HEK293 (cell line): ENCODE measurements around the gene CCBE1.

Experiments
- CTCF ChIA-PET: fragments of 350-600 bp; formaldehyde crosslinking; extraction: SDS; loops from one replicate; lab custom pipeline; 2021; ENCODE audit warnings: antibody characterized with exemption; lab: Yijun Ruan, JAX
- POLR2A ChIA-PET: fragments of 300-600 bp; formaldehyde crosslinking; extraction: SDS; loops from one replicate; lab custom pipeline; 2020; ENCODE audit warnings: antibody characterized with exemption, inconsistent platforms; lab: Yijun Ruan, JAX
- H3K27ac ChIP-seq: fragments of 200-500 bp; sonication (Bioruptor generic); 2 replicates; pipeline ENCODE4 v1.5.1; 2014; ENCODE audit warnings: low read depth, low read length, control low read depth, inconsistent platforms; ENCODE audit errors: extremely low read depth
- H3K36me3 ChIP-seq, 2 experiments: fragments of 200-500 bp in 1 of 2; sonication (Bioruptor generic) in 1 of 2; 1 replicate in 1 of 2; 2 replicates in 1 of 2; pipeline ENCODE4 v1.5.1; 2014 to 2017; ENCODE audit warnings: inconsistent platforms in 2 of 2, low read length in 2 of 2; ENCODE audit not compliant: control insufficient read depth in 2 of 2, insufficient read depth in 1 of 2
- H3K4me1 ChIP-seq: fragments of 200-500 bp; sonication (Bioruptor generic); 2 replicates; pipeline ENCODE4 v1.5.1; 2014; ENCODE audit warnings: mild to moderate bottlenecking, low read length, inconsistent platforms; ENCODE audit not compliant: control insufficient read depth, insufficient read depth
- H3K4me3 ChIP-seq: 2 replicates; pipeline ENCODE4 v1.5.1; 2011; ENCODE audit warnings: low read depth, mild to moderate bottlenecking, control low read depth, low read length, moderate library complexity
- H3K9me3 ChIP-seq: fragments of 200-500 bp; sonication (Bioruptor generic); 2 replicates; pipeline ENCODE4 v1.5.1; 2014; ENCODE audit warnings: low read depth, low read length, inconsistent platforms; ENCODE audit not compliant: control insufficient read depth, insufficient read depth
- GLI4 ChIP-seq: fragments of 450-650 bp; formaldehyde crosslinking; IDR thresholded peaks from 2 replicates; pipeline ENCODE4 v1.5.1; 2016; ENCODE audit warnings: missing biosample characterization, missing genetic modification characterization
- KLF1 ChIP-seq: fragments of 450-650 bp; formaldehyde crosslinking; IDR thresholded peaks from 2 replicates; pipeline ENCODE4 v1.5.1; 2016; ENCODE audit warnings: missing biosample characterization, missing genetic modification characterization
- KLF17 ChIP-seq: fragments of 450-650 bp; formaldehyde crosslinking; IDR thresholded peaks from 2 replicates; pipeline ENCODE4 v1.5.1; 2016; ENCODE audit warnings: missing biosample characterization, missing genetic modification characterization
- MZF1 ChIP-seq: fragments of 450-650 bp; formaldehyde crosslinking; IDR thresholded peaks from 2 replicates; pipeline ENCODE4 v1.5.1; 2017; ENCODE audit warnings: missing biosample characterization, missing genetic modification characterization, borderline replicate concordance
- PRDM4 ChIP-seq: fragments of 450-650 bp; formaldehyde crosslinking; IDR thresholded peaks from 2 replicates; pipeline ENCODE4 v1.5.1; 2017; ENCODE audit warnings: missing biosample characterization, missing genetic modification characterization
- RBAK ChIP-seq: fragments of 450-650 bp; formaldehyde crosslinking; IDR thresholded peaks from 2 replicates; pipeline ENCODE4 v1.5.1; 2016; ENCODE audit warnings: missing biosample characterization, missing genetic modification characterization
- TCF7L2 ChIP-seq: IDR thresholded peaks from 2 replicates; pipeline ENCODE4 v1.6.1; 2011; ENCODE audit warnings: low read depth, mild to moderate bottlenecking, inconsistent platforms, low read length, moderate library complexity, borderline replicate concordance
- ZBTB26 ChIP-seq: fragments of 450-650 bp; formaldehyde crosslinking; optimal IDR thresholded peaks from 2 replicates; pipeline ENCODE3; 2016; ENCODE audit warnings: missing biosample characterization, mild to moderate bottlenecking, missing genetic modification characterization
- ZFP3 ChIP-seq: fragments of 450-650 bp; formaldehyde crosslinking; IDR thresholded peaks from 2 replicates; pipeline ENCODE4 v1.5.1; 2016; ENCODE audit warnings: low read depth, missing biosample characterization, missing genetic modification characterization
- ZNF140 ChIP-seq: fragments of 450-650 bp; formaldehyde crosslinking; IDR thresholded peaks from 2 replicates; pipeline ENCODE4 v1.5.1; 2016; ENCODE audit warnings: missing biosample characterization, missing genetic modification characterization
- ZNF174 ChIP-seq: fragments of 450-650 bp; formaldehyde crosslinking; IDR thresholded peaks from 2 replicates; pipeline ENCODE4 v1.5.0; 2017; ENCODE audit warnings: missing biosample characterization, mild to moderate bottlenecking, missing genetic modification characterization
- ZNF248 ChIP-seq: fragments of 450-650 bp; formaldehyde crosslinking; IDR thresholded peaks from 2 replicates; pipeline ENCODE4 v1.5.1; 2017; ENCODE audit warnings: missing biosample characterization, missing genetic modification characterization
- ZNF521 ChIP-seq: fragments of 450-650 bp; formaldehyde crosslinking; IDR thresholded peaks from 2 replicates; pipeline ENCODE4 v1.5.1; 2017; ENCODE audit warnings: missing biosample characterization, mild to moderate bottlenecking, missing genetic modification characterization
- ZNF777 ChIP-seq: fragments of 450-650 bp; formaldehyde crosslinking; IDR thresholded peaks from 2 replicates; pipeline ENCODE4 v1.5.1; 2017; ENCODE audit warnings: missing biosample characterization, missing genetic modification characterization, borderline replicate concordance
- ZNF843 ChIP-seq: fragments of 450-650 bp; formaldehyde crosslinking; IDR thresholded peaks from 2 replicates; pipeline ENCODE4 v1.5.1; 2016; ENCODE audit warnings: missing biosample characterization, missing genetic modification characterization
- TF ChIP-seq, protein P1 (sequence below): fragments of 450-650 bp; formaldehyde crosslinking; IDR thresholded peaks from 2 replicates; pipeline ENCODE4 v1.5.1; 2016; ENCODE audit warnings: missing biosample characterization, missing genetic modification characterization, borderline replicate concordance
- TF ChIP-seq, protein P2 (sequence below): fragments of 450-650 bp; formaldehyde crosslinking; IDR thresholded peaks from 2 replicates; pipeline ENCODE4 v1.5.1; 2016; ENCODE audit warnings: missing biosample characterization, missing genetic modification characterization

Gene CCBE1

GRCh38 chr18:59470561-59471121 is 226.6 kb downstream of the CCBE1 start:
- POLR2A ChIA-PET, result no interaction called here

More at GRCh38 chr18:59470561-59471121, 226.6 kb downstream of the CCBE1 start:
- Histone ChIP-seq H3K9me3 (no peaks in the 10 kb centered on the region), H3K27ac (no peak overlapping the region), H3K4me1 (no peaks in the 10 kb centered on the region), H3K4me3 (no peak overlapping the region), H3K36me3 (no peaks in the 10 kb centered on the region)
- CTCF ChIA-PET, result interaction anchor here (0.6 to 2.3 kb wide), 4 partner anchors 10 to 226 kb away, joined by 3 to 15 read pairs (median 4); partner anchors contain the start of gene CCBE1
- TF ChIP-seq ZNF174 (tag by site-specific recombination), result no peak
- TF ChIP-seq ZNF521 (tag by site-specific recombination), result no peak
- no peak for TF ChIP-seq ZBTB26
- no peak for TF ChIP-seq KLF17 (tag by site-specific recombination)
- TF ChIP-seq KLF1, result no peak
- no peak for TF ChIP-seq ZFP3 (tag by site-specific recombination)
- no peak for TF ChIP-seq MZF1 (tag by site-specific recombination)
- TF ChIP-seq, protein P1, sequence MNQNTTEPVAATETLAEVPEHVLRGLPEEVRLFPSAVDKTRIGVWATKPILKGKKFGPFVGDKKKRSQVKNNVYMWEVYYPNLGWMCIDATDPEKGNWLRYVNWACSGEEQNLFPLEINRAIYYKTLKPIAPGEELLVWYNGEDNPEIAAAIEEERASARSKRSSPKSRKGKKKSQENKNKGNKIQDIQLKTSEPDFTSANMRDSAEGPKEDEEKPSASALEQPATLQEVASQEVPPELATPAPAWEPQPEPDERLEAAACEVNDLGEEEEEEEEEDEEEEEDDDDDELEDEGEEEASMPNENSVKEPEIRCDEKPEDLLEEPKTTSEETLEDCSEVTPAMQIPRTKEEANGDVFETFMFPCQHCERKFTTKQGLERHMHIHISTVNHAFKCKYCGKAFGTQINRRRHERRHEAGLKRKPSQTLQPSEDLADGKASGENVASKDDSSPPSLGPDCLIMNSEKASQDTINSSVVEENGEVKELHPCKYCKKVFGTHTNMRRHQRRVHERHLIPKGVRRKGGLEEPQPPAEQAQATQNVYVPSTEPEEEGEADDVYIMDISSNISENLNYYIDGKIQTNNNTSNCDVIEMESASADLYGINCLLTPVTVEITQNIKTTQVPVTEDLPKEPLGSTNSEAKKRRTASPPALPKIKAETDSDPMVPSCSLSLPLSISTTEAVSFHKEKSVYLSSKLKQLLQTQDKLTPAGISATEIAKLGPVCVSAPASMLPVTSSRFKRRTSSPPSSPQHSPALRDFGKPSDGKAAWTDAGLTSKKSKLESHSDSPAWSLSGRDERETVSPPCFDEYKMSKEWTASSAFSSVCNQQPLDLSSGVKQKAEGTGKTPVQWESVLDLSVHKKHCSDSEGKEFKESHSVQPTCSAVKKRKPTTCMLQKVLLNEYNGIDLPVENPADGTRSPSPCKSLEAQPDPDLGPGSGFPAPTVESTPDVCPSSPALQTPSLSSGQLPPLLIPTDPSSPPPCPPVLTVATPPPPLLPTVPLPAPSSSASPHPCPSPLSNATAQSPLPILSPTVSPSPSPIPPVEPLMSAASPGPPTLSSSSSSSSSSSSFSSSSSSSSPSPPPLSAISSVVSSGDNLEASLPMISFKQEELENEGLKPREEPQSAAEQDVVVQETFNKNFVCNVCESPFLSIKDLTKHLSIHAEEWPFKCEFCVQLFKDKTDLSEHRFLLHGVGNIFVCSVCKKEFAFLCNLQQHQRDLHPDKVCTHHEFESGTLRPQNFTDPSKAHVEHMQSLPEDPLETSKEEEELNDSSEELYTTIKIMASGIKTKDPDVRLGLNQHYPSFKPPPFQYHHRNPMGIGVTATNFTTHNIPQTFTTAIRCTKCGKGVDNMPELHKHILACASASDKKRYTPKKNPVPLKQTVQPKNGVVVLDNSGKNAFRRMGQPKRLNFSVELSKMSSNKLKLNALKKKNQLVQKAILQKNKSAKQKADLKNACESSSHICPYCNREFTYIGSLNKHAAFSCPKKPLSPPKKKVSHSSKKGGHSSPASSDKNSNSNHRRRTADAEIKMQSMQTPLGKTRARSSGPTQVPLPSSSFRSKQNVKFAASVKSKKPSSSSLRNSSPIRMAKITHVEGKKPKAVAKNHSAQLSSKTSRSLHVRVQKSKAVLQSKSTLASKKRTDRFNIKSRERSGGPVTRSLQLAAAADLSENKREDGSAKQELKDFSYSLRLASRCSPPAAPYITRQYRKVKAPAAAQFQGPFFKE (tag by site-specific recombination), result no peak
- TF ChIP-seq RBAK (tag by site-specific recombination), result no peak
- TF ChIP-seq, protein P2, sequence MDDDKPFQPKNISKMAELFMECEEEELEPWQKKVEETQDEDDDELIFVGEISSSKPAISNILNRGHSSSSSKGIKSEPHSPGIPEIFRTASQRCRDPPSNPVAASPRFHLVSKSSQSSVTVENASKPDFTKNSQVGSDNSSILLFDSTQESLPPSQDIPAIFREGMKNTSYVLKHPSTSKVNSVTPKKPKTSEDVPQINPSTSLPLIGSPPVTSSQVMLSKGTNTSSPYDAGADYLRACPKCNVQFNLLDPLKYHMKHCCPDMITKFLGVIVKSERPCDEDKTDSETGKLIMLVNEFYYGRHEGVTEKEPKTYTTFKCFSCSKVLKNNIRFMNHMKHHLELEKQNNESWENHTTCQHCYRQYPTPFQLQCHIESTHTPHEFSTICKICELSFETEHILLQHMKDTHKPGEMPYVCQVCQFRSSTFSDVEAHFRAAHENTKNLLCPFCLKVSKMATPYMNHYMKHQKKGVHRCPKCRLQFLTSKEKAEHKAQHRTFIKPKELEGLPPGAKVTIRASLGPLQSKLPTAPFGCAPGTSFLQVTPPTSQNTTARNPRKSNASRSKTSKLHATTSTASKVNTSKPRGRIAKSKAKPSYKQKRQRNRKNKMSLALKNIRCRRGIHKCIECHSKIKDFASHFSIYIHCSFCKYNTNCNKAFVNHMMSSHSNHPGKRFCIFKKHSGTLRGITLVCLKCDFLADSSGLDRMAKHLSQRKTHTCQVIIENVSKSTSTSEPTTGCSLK, result no peak
- TF ChIP-seq ZNF777, result no peak
- no peak for TF ChIP-seq PRDM4 (tag by site-specific recombination)
- TF ChIP-seq TCF7L2, result no peak
- no peak for TF ChIP-seq ZNF843
- no peak for TF ChIP-seq ZNF248 (tag by site-specific recombination)
- no peak for TF ChIP-seq GLI4 (tag by site-specific recombination)
- TF ChIP-seq ZNF140 (tag by site-specific recombination), result no peak
- TF ChIP-seq, all 188 proteins: peak for 0
